Upper lobe of left lung (tissue), 6 donors: Measurements from ENCODE around the gene SUPT3H. TPM values are rescaled to one million over a fixed set of nuclear protein-coding genes. Genes with fewer than 3 reads are reported as not detected.

ENCODE experiments used
- ATAC-seq, 2 donors: fragments of 200-7000 bp; cut with Tn5 transposase; one replicate each; pipeline ENCODE4 v1.9.1; 2022; ENCODE audit warnings: mild to moderate bottlenecking in 2 of 2, moderate library complexity in 2 of 2; ENCODE audit not compliant: low FRiP score in 2 of 2
- DNase-seq, 2 donors: peaks; one replicate each; pipeline ENCODE4 v3.0.0-alpha.2; 2019 to 2020
- H3K27ac ChIP-seq, 4 donors: fragments of 200-600 bp; sonication (generic); one replicate each; pipeline ENCODE4 v1.5.1; 2016 to 2019
- H3K27me3 ChIP-seq, 4 donors: fragments of 200-600 bp; sonication (generic); one replicate each; pipeline ENCODE4 v1.5.1; 2017 to 2019
- H3K36me3 ChIP-seq, 4 donors: fragments of 200-600 bp; sonication (generic); one replicate each; pipeline ENCODE4 v1.5.1; 2016 to 2019
- H3K4me1 ChIP-seq, 4 donors: fragments of 200-600 bp; sonication (generic); one replicate each; pipeline ENCODE4 v1.5.1; 2018 to 2019
- H3K4me3 ChIP-seq, 4 donors: fragments of 200-600 bp; sonication (generic); one replicate each; pipeline ENCODE4 v1.5.1; 2017 to 2019; ENCODE audit warnings: mild to moderate bottlenecking in 2 of 4, moderate library complexity in 1 of 4
- H3K9me3 ChIP-seq, 4 donors: fragments of 200-600 bp; sonication (generic); one replicate each; pipeline ENCODE4 v1.5.1; 2018 to 2019
- CTCF ChIP-seq, 6 experiments: fragments of 450-650 bp in 4 of 6; fragments of 200-600 bp in 2 of 6; sonication (generic) in 2 of 6; IDR thresholded peaks; one replicate each; pipeline ENCODE4 v1.5.1; 2016 to 2019; ENCODE audit warnings: antibody characterized with exemption in 6 of 6
- EP300 ChIP-seq, 4 donors: sonication (generic); formaldehyde crosslinking; IDR thresholded peaks; one replicate each; pipeline ENCODE4 v1.5.1; 2017; ENCODE audit warnings: antibody characterized with exemption in 4 of 4, control low read depth in 2 of 4
- POLR2A ChIP-seq, 4 donors: fragments of 450-650 bp; IDR thresholded peaks; one replicate each; pipeline ENCODE4 v1.5.1; 2016 to 2017; ENCODE audit warnings: antibody characterized with exemption in 4 of 4, mild to moderate bottlenecking in 2 of 4
- POLR2AphosphoS5 ChIP-seq, 2 donors: sonication (generic); formaldehyde crosslinking; IDR thresholded peaks; one replicate each; pipeline ENCODE4 v1.5.1; 2017; ENCODE audit warnings: antibody characterized with exemption in 2 of 2
- WGBS, 2 donors: methylation state at CpG; one replicate each; pipeline ENCODE4 v1.1.5; 2017 to 2018; 5-methylcytosine and 5-hydroxymethylcytosine counted together
- total RNA-seq, 6 donors: library from RNA; depleted of rRNA in 4 of 6; stranded (reverse); fragments of >200 nt in 4 of 6; gene quantifications; one replicate each; pipeline versions ENCODE4 v1.1.0 to v1.2.1, GENCODE V29; 2016 to 2021
- donor health status: DM: no; HTN: no; CAD: no; lungs with moderate emphysema.
- donor health status: DM: no; HTN: yes; CAD: no; lungs with severe emphysema.

SUPT3H gene
- total RNA-seq, 6 donors from 2014 or later: 6.4 to 45.1 (median 8.9) TPM

GRCh38 chr6:45423111-45423823, 45.5 kb upstream of the SUPT3H start:
- H3K36me3 ChIP-seq: no peaks in the 10 kb centered on the region
- peaks cover 0 to 20% (median 9%) of the 10 kb centered on the region in 4 donors for H3K27me3 ChIP-seq
- 2% methylated on average over 13 to 40 of the region's 62 CpGs for WGBS, 2 donors
- H3K27ac ChIP-seq: peak overlapping the region; percentile 72 to 89 (median 84)
- peaks cover 33 to 48% (median 42%) of the 10 kb centered on the region in 4 donors for H3K4me1 ChIP-seq
- H3K9me3 ChIP-seq: no peaks in the 10 kb centered on the region
- DNase-seq (peak; percentile 41 to 89), ATAC-seq (peak; percentile 42 to 66)
- TF ChIP-seq POLR2AphosphoS5 (IDR thresholded peaks at IDR 0.05): peak in 1 of 2 donors; percentile 34
- no peak for TF ChIP-seq POLR2A (IDR thresholded peaks at IDR 0.05)
- H3K4me3 ChIP-seq: peak overlapping the region; percentile 50 to 69 (median 60)

GRCh38 chr6:45422503-45423110, 44.9 kb upstream of the SUPT3H start:
- DNase-seq (peak; percentile 46 to 90), ATAC-seq (peak in 1 of 2 donors; percentile 47)
- no peaks in the 10 kb centered on the region for H3K36me3 ChIP-seq
- H3K27me3 ChIP-seq: peaks cover 0 to 20% (median 9%) of the 10 kb centered on the region in 4 donors
- peak overlapping the region; percentile 50 to 69 (median 60) for H3K4me3 ChIP-seq
- H3K4me1 ChIP-seq: peaks cover 33 to 48% (median 42%) of the 10 kb centered on the region in 4 donors
- H3K27ac ChIP-seq: peak overlapping the region; percentile 72 to 89 (median 84)
- no peak for TF ChIP-seq POLR2A (IDR thresholded peaks at IDR 0.05)
- TF ChIP-seq EP300 (IDR thresholded peaks at IDR 0.05): no peak
- TF ChIP-seq CTCF (IDR thresholded peaks at IDR 0.05): no peak
- peak in 1 of 2 donors; percentile 13 for TF ChIP-seq POLR2AphosphoS5 (IDR thresholded peaks at IDR 0.05)
- WGBS, 2 donors: 1 to 4% methylated on average over 14 to 24 of the region's 55 CpGs
- H3K9me3 ChIP-seq: no peaks in the 10 kb centered on the region

- ATAC-seq (peak in 1 of 2 donors; percentile 74), DNase-seq (peak; percentile 67 to 92)
- H3K36me3 ChIP-seq: no peaks in the 10 kb centered on the region
- H3K27me3 ChIP-seq: peaks cover 0 to 20% (median 9%) of the 10 kb centered on the region in 4 donors
- H3K27ac ChIP-seq: peak overlapping the region; percentile 72 to 89 (median 84)
- H3K9me3 ChIP-seq: no peaks in the 10 kb centered on the region
- H3K4me3 ChIP-seq: peak overlapping the region; percentile 51 to 69 (median 60)
- 1 to 2% methylated on average over 41 to 47 of the region's 83 CpGs for WGBS, 2 donors
- peaks cover 33 to 48% (median 42%) of the 10 kb centered on the region in 4 donors for H3K4me1 ChIP-seq
- TF ChIP-seq EP300 (IDR thresholded peaks at IDR 0.05): no peak
- TF ChIP-seq POLR2A (IDR thresholded peaks at IDR 0.05): no peak
- no peak for TF ChIP-seq POLR2AphosphoS5 (IDR thresholded peaks at IDR 0.05)
- TF ChIP-seq CTCF (IDR thresholded peaks at IDR 0.05): peak in 2 of 6 experiments; percentile 5 to 7
These were observed 44.2 kb upstream of the SUPT3H start for GRCh38 chr6:45421709-45422502.

GRCh38 chr6:45420909-45421708, 43.4 kb upstream of the SUPT3H start:
- Histone ChIP-seq H3K27ac (peak overlapping the region; percentile 15 to 83 (median 49)), H3K9me3 (no peaks in the 10 kb centered on the region), H3K27me3 (peaks cover 0 to 20% (median 9%) of the 10 kb centered on the region in 4 donors), H3K4me3 (peak overlapping the region; percentile 51 to 69 (median 60)), H3K4me1 (peaks cover 33 to 48% (median 42%) of the 10 kb centered on the region in 4 donors), H3K36me3 (no peaks in the 10 kb centered on the region)
- ATAC-seq: no peak
- no peak for DNase-seq
- WGBS, 2 donors: 13 to 15% methylated on average over 15 to 19 of the region's 19 CpGs
- no peak for TF ChIP-seq POLR2A (IDR thresholded peaks at IDR 0.05)
- TF ChIP-seq CTCF (IDR thresholded peaks at IDR 0.05): no peak
- no peak for TF ChIP-seq POLR2AphosphoS5 (IDR thresholded peaks at IDR 0.05)
- no peak for TF ChIP-seq EP300 (IDR thresholded peaks at IDR 0.05)
